Suprapubic skin (tissue), 4 donors: ENCODE results near the gene MLPH.

Experiments
- EP300 ChIP-seq: sonication (generic); formaldehyde crosslinking; IDR thresholded peaks from one replicate; pipeline ENCODE4 v1.6.1; 2017; ENCODE audit warnings: antibody characterized with exemption
- POLR2A ChIP-seq, 2 donors: fragments of 450-650 bp; IDR thresholded peaks; one replicate each; pipeline ENCODE4 v1.6.1; 2017; ENCODE audit warnings: antibody characterized with exemption in 2 of 2, mild to moderate bottlenecking in 2 of 2, moderate library complexity in 2 of 2
- POLR2AphosphoS5 ChIP-seq, 3 donors: sonication (generic); formaldehyde crosslinking; IDR thresholded peaks; one replicate each; pipeline ENCODE4 v1.6.1; 2017; ENCODE audit warnings: antibody characterized with exemption in 3 of 3
- TF ChIP-seq, protein P1 (sequence below), 2 donors: fragments of 200-600 bp in 1 of 2; fragments of 450-650 bp in 1 of 2; sonication (generic) in 1 of 2; IDR thresholded peaks; one replicate each; pipeline ENCODE4 v1.5.1; 2016 to 2019; ENCODE audit warnings: antibody characterized with exemption in 2 of 2, mild to moderate bottlenecking in 1 of 2, moderate library complexity in 1 of 2

DNA sequence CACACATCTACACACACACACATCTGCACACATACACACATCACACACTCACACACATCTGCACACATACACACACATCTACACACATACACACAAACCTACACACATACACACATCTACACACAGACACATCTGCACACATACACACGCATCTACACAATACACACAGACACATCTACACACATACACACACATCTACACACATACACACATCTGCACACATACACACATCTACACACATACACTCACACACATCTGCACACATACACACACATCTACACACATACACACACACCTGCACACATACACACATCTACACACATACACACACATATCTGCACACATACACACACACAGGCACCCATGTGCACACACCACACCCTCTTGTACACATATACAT lies 78.9 kb downstream of the MLPH start:
- TF ChIP-seq POLR2A (IDR thresholded peaks at IDR 0.05): no peak
- TF ChIP-seq, protein P1, sequence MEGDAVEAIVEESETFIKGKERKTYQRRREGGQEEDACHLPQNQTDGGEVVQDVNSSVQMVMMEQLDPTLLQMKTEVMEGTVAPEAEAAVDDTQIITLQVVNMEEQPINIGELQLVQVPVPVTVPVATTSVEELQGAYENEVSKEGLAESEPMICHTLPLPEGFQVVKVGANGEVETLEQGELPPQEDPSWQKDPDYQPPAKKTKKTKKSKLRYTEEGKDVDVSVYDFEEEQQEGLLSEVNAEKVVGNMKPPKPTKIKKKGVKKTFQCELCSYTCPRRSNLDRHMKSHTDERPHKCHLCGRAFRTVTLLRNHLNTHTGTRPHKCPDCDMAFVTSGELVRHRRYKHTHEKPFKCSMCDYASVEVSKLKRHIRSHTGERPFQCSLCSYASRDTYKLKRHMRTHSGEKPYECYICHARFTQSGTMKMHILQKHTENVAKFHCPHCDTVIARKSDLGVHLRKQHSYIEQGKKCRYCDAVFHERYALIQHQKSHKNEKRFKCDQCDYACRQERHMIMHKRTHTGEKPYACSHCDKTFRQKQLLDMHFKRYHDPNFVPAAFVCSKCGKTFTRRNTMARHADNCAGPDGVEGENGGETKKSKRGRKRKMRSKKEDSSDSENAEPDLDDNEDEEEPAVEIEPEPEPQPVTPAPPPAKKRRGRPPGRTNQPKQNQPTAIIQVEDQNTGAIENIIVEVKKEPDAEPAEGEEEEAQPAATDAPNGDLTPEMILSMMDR (IDR thresholded peaks at IDR 0.05): no peak
- no peak for TF ChIP-seq POLR2AphosphoS5 (IDR thresholded peaks at IDR 0.05)
- TF ChIP-seq EP300: no peak
